ENCODE results near the gene SLC38A7.

SLC38A7 gene

GRCh38 chr16:58727796-58728568, 43.4 kb upstream of the SLC38A7 start:
- H3K4me3 ChIP-seq (ENCODE audit: low read depth, low read length): no peak overlapping the region
- peaks cover 33% of the 10 kb centered on the region for H3K36me3 ChIP-seq
- TF ChIP-seq, protein P1, sequence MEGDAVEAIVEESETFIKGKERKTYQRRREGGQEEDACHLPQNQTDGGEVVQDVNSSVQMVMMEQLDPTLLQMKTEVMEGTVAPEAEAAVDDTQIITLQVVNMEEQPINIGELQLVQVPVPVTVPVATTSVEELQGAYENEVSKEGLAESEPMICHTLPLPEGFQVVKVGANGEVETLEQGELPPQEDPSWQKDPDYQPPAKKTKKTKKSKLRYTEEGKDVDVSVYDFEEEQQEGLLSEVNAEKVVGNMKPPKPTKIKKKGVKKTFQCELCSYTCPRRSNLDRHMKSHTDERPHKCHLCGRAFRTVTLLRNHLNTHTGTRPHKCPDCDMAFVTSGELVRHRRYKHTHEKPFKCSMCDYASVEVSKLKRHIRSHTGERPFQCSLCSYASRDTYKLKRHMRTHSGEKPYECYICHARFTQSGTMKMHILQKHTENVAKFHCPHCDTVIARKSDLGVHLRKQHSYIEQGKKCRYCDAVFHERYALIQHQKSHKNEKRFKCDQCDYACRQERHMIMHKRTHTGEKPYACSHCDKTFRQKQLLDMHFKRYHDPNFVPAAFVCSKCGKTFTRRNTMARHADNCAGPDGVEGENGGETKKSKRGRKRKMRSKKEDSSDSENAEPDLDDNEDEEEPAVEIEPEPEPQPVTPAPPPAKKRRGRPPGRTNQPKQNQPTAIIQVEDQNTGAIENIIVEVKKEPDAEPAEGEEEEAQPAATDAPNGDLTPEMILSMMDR (IDR thresholded peaks at IDR 0.05; ENCODE audit: low read depth, low read length): no peak

DNA sequence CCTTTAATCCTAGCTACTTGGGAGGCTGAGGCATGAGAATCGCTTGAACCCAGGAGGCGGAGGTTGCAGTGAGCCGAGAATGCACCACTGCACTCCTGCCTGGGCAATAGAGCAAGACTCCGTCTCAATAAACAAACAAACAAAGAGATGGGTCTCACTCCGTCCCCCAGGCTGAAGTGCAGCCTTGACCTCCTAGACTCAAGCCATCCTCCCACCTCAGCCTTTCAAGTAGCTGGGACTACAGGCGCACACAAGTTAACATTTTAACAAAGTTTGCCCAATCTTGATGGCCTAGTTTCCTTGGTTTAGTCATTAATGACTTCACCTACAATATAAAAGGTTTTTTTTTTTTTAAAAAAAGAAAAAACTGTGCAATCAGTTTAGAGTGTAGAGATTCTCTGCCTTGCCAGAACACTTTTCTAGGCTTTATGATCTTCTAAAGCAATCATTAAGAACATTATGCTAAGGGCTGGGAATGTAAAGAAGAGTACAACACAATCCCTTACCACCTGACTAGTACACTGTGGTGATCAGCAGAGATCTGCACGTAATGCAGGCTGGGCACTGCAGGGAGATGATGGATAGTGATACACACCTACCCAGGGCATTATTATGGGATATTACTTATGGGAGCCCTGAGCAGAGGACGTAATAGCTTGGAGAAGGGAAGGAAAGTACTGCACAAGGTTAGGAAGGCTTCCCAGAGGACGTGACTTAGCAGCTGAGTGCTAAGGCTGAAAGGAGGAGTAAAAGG, 42.6 kb upstream of the SLC38A7 start:
- no peaks in the 10 kb centered on the region for H3K27me3 ChIP-seq

More at GRCh38 chr16:58727796-58728568, 43.4 kb upstream of the SLC38A7 start:
- no peaks in the 10 kb centered on the region for H3K4me1 ChIP-seq
- H3K9me3 ChIP-seq: no peaks in the 10 kb centered on the region
- DNase-seq: no peak
- H3K27me3 ChIP-seq: no peaks in the 10 kb centered on the region

DNA sequence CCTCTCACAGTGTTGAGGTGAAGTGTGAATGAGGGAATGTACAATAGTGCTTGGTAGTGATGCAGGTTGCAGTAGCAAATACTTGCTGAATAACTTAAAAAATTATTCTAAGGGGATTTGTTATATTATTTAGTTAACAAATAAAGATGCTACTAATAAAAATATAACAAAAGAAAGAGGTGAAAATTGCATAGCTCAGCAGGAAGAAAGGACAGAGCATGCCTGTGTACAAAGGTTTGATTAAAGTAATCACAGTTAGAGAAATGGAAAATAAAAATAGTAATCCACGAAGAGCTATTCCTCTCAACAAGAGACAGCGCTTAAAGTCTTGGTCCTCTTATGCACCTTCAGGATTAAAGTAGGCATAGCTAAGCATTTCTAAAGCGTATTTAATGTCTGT, 38.5 kb upstream of the SLC38A7 start:
- no peak for DNase-seq
- Histone ChIP-seq H3K4me3 (ENCODE audit: low read depth, low read length) (no peak overlapping the region), H3K36me3 (peaks cover 58% of the 10 kb centered on the region), H3K9me3 (no peaks in the 10 kb centered on the region), H3K27me3 (no peaks in the 10 kb centered on the region), H3K4me1 (no peaks in the 10 kb centered on the region)
- TF ChIP-seq, protein P1 (IDR thresholded peaks at IDR 0.05; ENCODE audit: low read depth, low read length): no peak

More for the DNA sequence above, 42.6 kb upstream of the SLC38A7 start:
- TF ChIP-seq, protein P1 (IDR thresholded peaks at IDR 0.05; ENCODE audit: low read depth, low read length): no peak
- peaks cover 37% of the 10 kb centered on the region for H3K36me3 ChIP-seq
- DNase-seq: no peak
- no peaks in the 10 kb centered on the region for H3K4me1 ChIP-seq
- H3K4me3 ChIP-seq (ENCODE audit: low read depth, low read length): no peak overlapping the region
- no peaks in the 10 kb centered on the region for H3K9me3 ChIP-seq

DNA sequence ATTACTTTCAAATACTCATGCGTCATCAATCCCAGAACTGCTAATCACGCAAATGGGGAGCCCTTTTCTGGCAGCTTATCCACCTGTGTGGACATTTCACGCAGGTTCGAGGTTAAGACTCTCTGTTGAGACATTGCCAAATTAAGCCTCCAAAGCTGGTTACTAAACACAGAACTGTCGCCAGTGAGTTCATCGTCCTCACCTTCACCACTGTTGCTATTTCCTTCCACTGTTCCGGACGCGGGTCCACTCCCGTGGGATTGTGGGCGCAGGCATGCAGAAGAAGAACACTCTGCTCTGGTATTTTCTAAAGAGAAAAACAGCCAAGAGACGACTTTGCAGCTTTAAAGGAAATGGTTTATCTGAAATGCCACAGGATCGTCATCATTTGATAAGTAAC, 33.4 kb upstream of the SLC38A7 start:
- Histone ChIP-seq H3K4me1 (no peaks in the 10 kb centered on the region), H3K9me3 (no peaks in the 10 kb centered on the region), H3K27me3 (no peaks in the 10 kb centered on the region), H3K36me3 (peaks cover 86% of the 10 kb centered on the region), H3K4me3 (ENCODE audit: low read depth, low read length) (no peak overlapping the region)
- no peak for DNase-seq
- TF ChIP-seq, protein P1 (IDR thresholded peaks at IDR 0.05; ENCODE audit: low read depth, low read length): no peak

DNA sequence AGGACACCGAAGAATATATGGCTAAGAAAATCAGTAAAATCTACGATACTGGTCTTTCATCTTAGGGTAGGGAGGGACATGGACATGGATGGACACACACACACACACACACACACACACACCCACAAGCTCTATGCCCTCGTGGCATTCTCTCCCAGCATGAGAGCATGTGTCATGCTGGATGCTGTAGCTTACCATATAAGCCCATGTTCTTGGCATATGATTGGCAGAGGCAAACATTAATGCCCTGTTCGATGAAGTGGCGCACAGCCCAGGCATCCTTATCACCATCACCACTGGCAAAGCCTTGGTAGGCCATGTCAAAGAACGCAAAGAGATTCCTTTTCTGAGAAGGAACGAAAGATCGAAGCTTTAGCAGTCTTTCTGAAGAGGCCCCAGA, 31.9 kb upstream of the SLC38A7 start:
- Histone ChIP-seq H3K27me3 (no peaks in the 10 kb centered on the region), H3K9me3 (no peaks in the 10 kb centered on the region), H3K4me1 (no peaks in the 10 kb centered on the region), H3K4me3 (ENCODE audit: low read depth, low read length) (no peak overlapping the region), H3K36me3 (peaks cover 86% of the 10 kb centered on the region)
- no peak for DNase-seq
- TF ChIP-seq, protein P1 (IDR thresholded peaks at IDR 0.05; ENCODE audit: low read depth, low read length): no peak

DNA sequence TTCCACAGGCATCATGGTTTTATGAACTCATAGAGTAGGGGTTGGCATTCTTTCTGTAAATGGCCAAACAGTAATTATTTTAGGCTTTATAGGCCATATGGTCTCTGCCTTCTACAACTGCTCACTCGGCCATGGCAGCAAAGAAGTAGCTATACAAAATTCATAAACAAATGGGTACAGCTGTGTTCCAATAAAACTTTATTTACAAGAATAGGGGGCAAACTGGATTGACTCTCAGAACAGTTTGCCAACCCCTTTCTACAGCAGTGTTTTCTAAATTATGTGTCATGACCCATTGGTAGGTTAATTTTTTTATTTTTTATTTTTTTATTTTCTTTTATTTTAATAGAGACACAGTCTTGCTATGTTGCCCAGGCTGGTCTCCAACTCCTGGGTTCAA, 29.2 kb upstream of the SLC38A7 start:
- TF ChIP-seq, protein P1 (IDR thresholded peaks at IDR 0.05; ENCODE audit: low read depth, low read length): no peak

More for the DNA sequence above, 29.2 kb upstream of the SLC38A7 start:
- Histone ChIP-seq H3K27me3 (no peaks in the 10 kb centered on the region), H3K4me1 (no peaks in the 10 kb centered on the region), H3K36me3 (peaks cover 79% of the 10 kb centered on the region), H3K9me3 (no peaks in the 10 kb centered on the region), H3K4me3 (ENCODE audit: low read depth, low read length) (no peak overlapping the region)
- no peak for DNase-seq
